ENCODE results near the gene CYSRT1. TPM values are rescaled to one million over a fixed set of nuclear protein-coding genes. Genes with fewer than 3 reads are reported as not detected.

Gene CYSRT1
- polyA plus RNA-seq, 1 donor (not counting 4 experiments of a cell fraction or from before 2014, with no cell fraction given): 0.80 TPM

DNA sequence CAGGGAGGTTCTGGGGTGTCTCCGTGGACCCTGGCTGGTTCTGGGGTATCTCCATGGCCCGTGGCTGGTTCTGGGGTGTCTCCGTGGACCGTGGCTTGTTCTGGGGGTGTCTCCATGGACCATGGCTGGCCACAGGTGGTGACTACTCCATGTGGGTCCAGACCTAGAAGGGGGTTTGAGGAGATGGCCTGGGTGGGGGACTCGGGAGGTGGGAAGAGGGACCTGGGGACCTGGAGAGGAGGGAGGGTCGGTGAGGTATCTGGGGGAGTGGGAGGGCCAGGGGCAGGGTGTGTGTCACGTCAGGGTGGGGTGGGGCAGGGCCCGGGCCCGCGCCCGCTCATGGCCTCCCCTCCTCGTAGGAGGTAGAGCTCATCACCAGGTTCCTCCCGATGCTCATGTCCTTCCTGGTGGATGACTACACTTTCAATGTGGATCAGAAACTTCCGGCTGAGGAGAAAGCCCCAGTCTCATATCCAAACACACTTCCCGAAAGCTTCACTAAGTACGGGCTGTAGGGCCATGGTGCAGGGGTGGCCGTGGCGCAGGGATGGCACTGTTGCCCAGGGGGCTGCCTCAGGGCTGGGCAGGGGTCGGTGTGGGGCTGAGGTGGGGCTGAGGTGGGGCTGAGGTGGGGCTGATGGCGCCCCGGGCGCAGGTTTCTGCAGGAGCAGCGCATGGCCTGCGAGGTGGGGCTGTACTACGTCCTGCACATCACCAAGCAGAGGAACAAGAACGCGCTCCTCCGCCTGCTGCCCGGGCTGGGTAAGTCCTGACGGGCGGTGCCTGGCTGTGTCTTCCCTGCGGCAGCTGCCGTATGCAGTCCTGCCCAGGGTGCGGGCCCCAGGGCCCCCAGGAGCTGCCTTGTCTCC, 41.8 kb downstream of the CYSRT1 start:
- Histone ChIP-seq H3K4me1 (ENCODE audit: control insufficient read depth, extremely low read depth, insufficient read depth, low read length) (no peaks in the 10 kb centered on the region), H3K4me2 (ENCODE audit: control insufficient read depth, extremely low read depth, insufficient read depth, low read depth, low read length) (no peak overlapping the region), H3K27me3 (ENCODE audit: control insufficient read depth, extremely low read depth, insufficient read depth, low read length) (no peaks in the 10 kb centered on the region), H3K79me2 (ENCODE audit: control insufficient read depth, insufficient read depth, low read length) (peaks cover 4% of the 10 kb centered on the region), H2AFZ (ENCODE audit: control insufficient read depth, low read length) (no peak overlapping the region), H3K36me3 (ENCODE audit: control insufficient read depth in 2 of 2, extremely low read depth in 1 of 2, insufficient read depth in 2 of 2, low read length in 2 of 2) (peaks cover 34% of the 10 kb centered on the region in 2 experiments), H3K4me3 (ENCODE audit: control insufficient read depth in 2 of 3, extremely low read depth in 1 of 3, insufficient read depth in 2 of 3, low read depth in 1 of 3, low read length in 3 of 3) (no peak overlapping the region), H4K20me1 (ENCODE audit: control insufficient read depth, extremely low read depth, insufficient read depth, low read length) (peaks cover 6% of the 10 kb centered on the region), H3K9ac (ENCODE audit: control insufficient read depth, extremely low read depth, insufficient read depth, low read length) (no peak overlapping the region), H3K9me3 (ENCODE audit: control insufficient read depth, low read depth, low read length) (no peaks in the 10 kb centered on the region), H3K9me1 (ENCODE audit: control insufficient read depth, extremely low read depth, insufficient read depth, low read length) (no peaks in the 10 kb centered on the region), H3K27ac (ENCODE audit: control insufficient read depth, insufficient read depth, low read length) (no peak overlapping the region)
- DNase-seq (ENCODE audit: low read depth, low spot score) (no peak), FAIRE-seq (no peak)
- dilution Hi-C loops (cut with MboI; ENCODE audit: extremely low pct_ligation_motif_present, low sequenced_read_pairs): no loop called here
- TF ChIP-seq, protein P1, sequence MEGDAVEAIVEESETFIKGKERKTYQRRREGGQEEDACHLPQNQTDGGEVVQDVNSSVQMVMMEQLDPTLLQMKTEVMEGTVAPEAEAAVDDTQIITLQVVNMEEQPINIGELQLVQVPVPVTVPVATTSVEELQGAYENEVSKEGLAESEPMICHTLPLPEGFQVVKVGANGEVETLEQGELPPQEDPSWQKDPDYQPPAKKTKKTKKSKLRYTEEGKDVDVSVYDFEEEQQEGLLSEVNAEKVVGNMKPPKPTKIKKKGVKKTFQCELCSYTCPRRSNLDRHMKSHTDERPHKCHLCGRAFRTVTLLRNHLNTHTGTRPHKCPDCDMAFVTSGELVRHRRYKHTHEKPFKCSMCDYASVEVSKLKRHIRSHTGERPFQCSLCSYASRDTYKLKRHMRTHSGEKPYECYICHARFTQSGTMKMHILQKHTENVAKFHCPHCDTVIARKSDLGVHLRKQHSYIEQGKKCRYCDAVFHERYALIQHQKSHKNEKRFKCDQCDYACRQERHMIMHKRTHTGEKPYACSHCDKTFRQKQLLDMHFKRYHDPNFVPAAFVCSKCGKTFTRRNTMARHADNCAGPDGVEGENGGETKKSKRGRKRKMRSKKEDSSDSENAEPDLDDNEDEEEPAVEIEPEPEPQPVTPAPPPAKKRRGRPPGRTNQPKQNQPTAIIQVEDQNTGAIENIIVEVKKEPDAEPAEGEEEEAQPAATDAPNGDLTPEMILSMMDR (optimal IDR thresholded peaks at IDR 0.05 in 1 of 3, IDR thresholded peaks at IDR 0.05 in 1 of 3, conservative IDR thresholded peaks at IDR 0.05 in 1 of 3; ENCODE audit: extremely low read depth in 1 of 3, insufficient read depth in 2 of 3, low read length in 3 of 3): no peak
- TF ChIP-seq EZH2 (IDR thresholded peaks at IDR 0.05; ENCODE audit: low read length): no peak

DNA sequence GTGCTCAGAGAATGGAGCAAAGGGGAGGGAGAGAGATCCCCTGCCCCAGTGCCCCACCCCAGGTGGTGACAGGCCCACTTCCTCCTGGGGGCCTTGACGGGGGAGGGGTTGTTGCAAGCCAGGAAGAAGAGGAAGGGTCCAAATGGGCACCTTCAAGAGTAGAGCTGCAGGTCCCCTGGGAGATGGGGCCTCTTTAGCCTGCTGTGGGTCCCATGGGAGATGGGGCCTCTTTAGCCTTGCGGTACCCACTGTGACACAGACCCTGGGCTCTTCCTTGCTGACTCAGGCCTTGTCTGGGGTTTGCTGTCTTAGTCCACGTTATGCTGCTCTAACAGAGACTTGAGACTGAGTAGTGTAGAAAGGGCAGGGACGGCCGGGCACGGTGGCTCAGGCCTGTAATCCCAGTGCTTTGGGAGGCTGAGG, 43.0 kb downstream of the CYSRT1 start:
- TF ChIP-seq, protein P1 (optimal IDR thresholded peaks at IDR 0.05 in 1 of 3, IDR thresholded peaks at IDR 0.05 in 1 of 3, conservative IDR thresholded peaks at IDR 0.05 in 1 of 3; ENCODE audit: extremely low read depth in 1 of 3, insufficient read depth in 2 of 3, low read length in 3 of 3): no peak
- TF ChIP-seq EZH2 (IDR thresholded peaks at IDR 0.05; ENCODE audit: low read length): no peak
- Histone ChIP-seq H3K4me1 (ENCODE audit: control insufficient read depth, extremely low read depth, insufficient read depth, low read length) (peaks cover 6% of the 10 kb centered on the region), H4K20me1 (ENCODE audit: control insufficient read depth, extremely low read depth, insufficient read depth, low read length) (peaks cover 12% of the 10 kb centered on the region), H3K9ac (ENCODE audit: control insufficient read depth, extremely low read depth, insufficient read depth, low read length) (no peak overlapping the region), H3K4me2 (ENCODE audit: control insufficient read depth, extremely low read depth, insufficient read depth, low read depth, low read length) (no peak overlapping the region), H3K79me2 (ENCODE audit: control insufficient read depth, insufficient read depth, low read length) (peaks cover 4% of the 10 kb centered on the region), H3K36me3 (ENCODE audit: control insufficient read depth in 2 of 2, extremely low read depth in 1 of 2, insufficient read depth in 2 of 2, low read length in 2 of 2) (peaks cover 37 to 39% of the 10 kb centered on the region in 2 experiments), H3K4me3 (ENCODE audit: control insufficient read depth in 2 of 3, extremely low read depth in 1 of 3, insufficient read depth in 2 of 3, low read depth in 1 of 3, low read length in 3 of 3) (no peak overlapping the region), H3K27ac (ENCODE audit: control insufficient read depth, insufficient read depth, low read length) (no peak overlapping the region), H3K9me3 (ENCODE audit: control insufficient read depth, low read depth, low read length) (no peaks in the 10 kb centered on the region), H3K27me3 (ENCODE audit: control insufficient read depth, extremely low read depth, insufficient read depth, low read length) (no peaks in the 10 kb centered on the region), H3K9me1 (ENCODE audit: control insufficient read depth, extremely low read depth, insufficient read depth, low read length) (no peaks in the 10 kb centered on the region), H2AFZ (ENCODE audit: control insufficient read depth, low read length) (no peak overlapping the region)
- DNase-seq (ENCODE audit: low read depth, low spot score): no peak
- FAIRE-seq: no peak
- dilution Hi-C loops (cut with MboI; ENCODE audit: extremely low pct_ligation_motif_present, low sequenced_read_pairs): no loop called here
